Kidney (tissue), 14 donors: ENCODE results near the gene KCNJ9. TPM values are rescaled to one million over a fixed set of nuclear protein-coding genes. Genes with fewer than 3 reads are reported as not detected.

Source experiments
- DNase-seq, 5 donors: peaks; one replicate each; pipeline ENCODE4 v3.0.0-alpha.2; 2013 to 2020
- FAIRE-seq: peaks from 2 replicates; lab custom pipeline; 2012; peaks lifted over from hg19 to GRCh38; lab: Jason Lieb, UNC
- H3K27ac ChIP-seq, 2 donors: one replicate each; pipeline ENCODE4 v1.7.0; 2013; ENCODE audit warnings: low read depth in 2 of 2, low read length in 2 of 2, inconsistent platforms in 1 of 2
- H3K27me3 ChIP-seq: one replicate; pipeline ENCODE4 v1.7.1; 2013; ENCODE audit warnings: low read length, inconsistent platforms; ENCODE audit not compliant: control insufficient read depth, insufficient read depth
- H3K36me3 ChIP-seq, 3 donors: one replicate each; pipeline versions ENCODE4 v1.7.0 to v1.7.1; 2013; ENCODE audit warnings: low read length in 3 of 3, control low read depth in 1 of 3, inconsistent platforms in 1 of 3; ENCODE audit not compliant: insufficient read depth in 3 of 3, control insufficient read depth in 2 of 3
- H3K4me1 ChIP-seq, 3 donors: one replicate each; pipeline versions ENCODE4 v1.7.0 to v1.7.1; 2013; ENCODE audit warnings: low read length in 3 of 3, inconsistent platforms in 1 of 3, low read depth in 1 of 3; ENCODE audit not compliant: control insufficient read depth in 2 of 3, insufficient read depth in 2 of 3
- H3K4me3 ChIP-seq, 3 donors: one replicate each; pipeline versions ENCODE4 v1.7.0 to v1.8.1; 2013; ENCODE audit warnings: low read length in 3 of 3, control low read depth in 1 of 3, inconsistent platforms in 1 of 3
- H3K9ac ChIP-seq, 3 donors: one replicate each; pipeline versions ENCODE4 v1.7.0 to v1.7.1; 2013; ENCODE audit warnings: low read length in 3 of 3, control low read depth in 1 of 3, inconsistent platforms in 1 of 3
- H3K9me3 ChIP-seq, 3 donors: one replicate each; pipeline versions ENCODE4 v1.7.0 to v1.7.1; 2013; ENCODE audit warnings: low read length in 3 of 3, control low read depth in 1 of 3, inconsistent platforms in 1 of 3; ENCODE audit not compliant: control insufficient read depth in 2 of 3, insufficient read depth in 1 of 3
- intact Hi-C: fragments of 100-400 bp; cut with DNase I; formaldehyde crosslinking; loops from one replicate; pipeline ENCODE4 v1.11.1; 2022
- polyA plus RNA-seq: library from polyadenylated mRNA; stranded (reverse); fragments of 350-450 nt; fragmentation: Illumina TruSeq; extraction: RNeasy Lipid Tissue Mini Kit (QIAGEN cat#74804); gene quantifications from one replicate; pipeline ENCODE4 v1.2.3, GENCODE V29; 2014; ENCODE audit warnings: low read depth, low replicate concordance; ENCODE audit not compliant: insufficient read depth
- total RNA-seq: library from RNA; stranded (reverse); fragmentation: NEBNext Ultra II Directional; extraction: Animal tissue kit (Norgen Biotek cat#: 25700); gene quantifications from one replicate; pipeline ENCODE4 v1.2.1, GENCODE V29; 2021
- TF ChIP-seq, protein P1 (sequence below): IDR thresholded peaks from 3 replicates; pipeline ENCODE4 v1.5.1; 2012; ENCODE audit warnings: mild to moderate bottlenecking, moderate library complexity, borderline replicate concordance; ENCODE audit not compliant: insufficient read depth; ENCODE audit errors: extremely low read depth
- donor health status: control.
- donor health status: control.
- donor health status: control.
- donor health status: control.
- donor health status: control.
- donor health status: DM: yes; HTN: yes; CAD: no.
- donor health status: Normal renal cell carcinoma (clear cell type).

KCNJ9 gene
- total and polyA plus RNA-seq, 2 donors from 2014 or later, result 0.09 TPM; not detected in 1

GRCh38 chr1:160089883-160090282 is 8.5 kb downstream of the KCNJ9 start:
- no peak overlapping the region for H3K4me3 ChIP-seq
- intact Hi-C loops, result no loop called here
- DNase-seq, result peak in 1 of 5 donors; percentile 20
- H3K36me3 ChIP-seq, result peaks cover 0 to 19% (median 3%) of the 10 kb centered on the region in 3 donors
- H3K9ac ChIP-seq, result no peak overlapping the region
- TF ChIP-seq, protein P1, sequence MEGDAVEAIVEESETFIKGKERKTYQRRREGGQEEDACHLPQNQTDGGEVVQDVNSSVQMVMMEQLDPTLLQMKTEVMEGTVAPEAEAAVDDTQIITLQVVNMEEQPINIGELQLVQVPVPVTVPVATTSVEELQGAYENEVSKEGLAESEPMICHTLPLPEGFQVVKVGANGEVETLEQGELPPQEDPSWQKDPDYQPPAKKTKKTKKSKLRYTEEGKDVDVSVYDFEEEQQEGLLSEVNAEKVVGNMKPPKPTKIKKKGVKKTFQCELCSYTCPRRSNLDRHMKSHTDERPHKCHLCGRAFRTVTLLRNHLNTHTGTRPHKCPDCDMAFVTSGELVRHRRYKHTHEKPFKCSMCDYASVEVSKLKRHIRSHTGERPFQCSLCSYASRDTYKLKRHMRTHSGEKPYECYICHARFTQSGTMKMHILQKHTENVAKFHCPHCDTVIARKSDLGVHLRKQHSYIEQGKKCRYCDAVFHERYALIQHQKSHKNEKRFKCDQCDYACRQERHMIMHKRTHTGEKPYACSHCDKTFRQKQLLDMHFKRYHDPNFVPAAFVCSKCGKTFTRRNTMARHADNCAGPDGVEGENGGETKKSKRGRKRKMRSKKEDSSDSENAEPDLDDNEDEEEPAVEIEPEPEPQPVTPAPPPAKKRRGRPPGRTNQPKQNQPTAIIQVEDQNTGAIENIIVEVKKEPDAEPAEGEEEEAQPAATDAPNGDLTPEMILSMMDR, result no peak
- no peaks in the 10 kb centered on the region for H3K9me3 ChIP-seq
- H3K4me1 ChIP-seq, result no peaks in the 10 kb centered on the region
- no peak for FAIRE-seq
- no peak overlapping the region for H3K27ac ChIP-seq
- H3K27me3 ChIP-seq, result no peaks in the 10 kb centered on the region

DNA sequence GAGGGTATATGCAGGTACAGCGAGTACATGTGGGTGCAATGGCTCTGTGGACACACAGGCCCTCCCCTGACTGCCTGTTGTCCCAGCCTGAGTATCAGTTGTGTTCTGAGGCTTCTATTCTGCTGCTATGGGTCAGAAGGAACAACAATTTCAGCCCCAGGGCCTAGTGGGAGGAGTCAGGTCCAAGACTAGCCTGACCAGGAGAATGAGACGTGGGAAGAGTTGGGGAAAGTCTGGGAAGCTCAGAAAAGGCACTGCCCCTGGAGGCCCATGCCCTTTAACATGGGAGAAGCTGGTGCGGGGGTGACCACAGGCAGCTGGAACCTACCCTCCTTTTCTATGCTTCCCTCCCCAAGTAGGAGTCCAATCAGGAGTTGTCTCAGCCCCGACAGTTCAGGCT is 9.4 kb downstream of the KCNJ9 start:
- TF ChIP-seq, protein P1, result no peak
- no peaks in the 10 kb centered on the region for H3K9me3 ChIP-seq
- H3K9ac ChIP-seq, result no peak overlapping the region
- no peak overlapping the region for H3K27ac ChIP-seq
- H3K36me3 ChIP-seq, result peaks cover 0 to 19% (median 3%) of the 10 kb centered on the region in 3 donors
- no peak overlapping the region for H3K4me3 ChIP-seq
- FAIRE-seq, result no peak
- intact Hi-C loops, result no loop called here
- no peaks in the 10 kb centered on the region for H3K27me3 ChIP-seq
- peaks cover 0 to 7% (median 4%) of the 10 kb centered on the region in 3 donors for H3K4me1 ChIP-seq
- DNase-seq, result peak in 1 of 5 donors; percentile 37

GRCh38 chr1:160091666-160092223 is 10.4 kb downstream of the KCNJ9 start:
- Histone ChIP-seq H3K36me3 (peaks cover 0 to 19% (median 3%) of the 10 kb centered on the region in 3 donors), H3K27me3 (no peaks in the 10 kb centered on the region), H3K9me3 (no peaks in the 10 kb centered on the region), H3K27ac (no peak overlapping the region), H3K4me1 (peaks cover 0 to 14% (median 13%) of the 10 kb centered on the region in 3 donors), H3K9ac (no peak overlapping the region), H3K4me3 (no peak overlapping the region)
- TF ChIP-seq, protein P1, result no peak
- DNase-seq, result peak in 1 of 5 donors; percentile 28
- intact Hi-C loops, result no loop called here
- no peak for FAIRE-seq
